ENCODE measurements around the gene GPR78. TPM values are rescaled to one million over a fixed set of nuclear protein-coding genes. Genes with fewer than 3 reads are reported as not detected.

Gene GPR78
- polyA plus RNA-seq, 1 donor from 2014 or later: not detected

DNA sequence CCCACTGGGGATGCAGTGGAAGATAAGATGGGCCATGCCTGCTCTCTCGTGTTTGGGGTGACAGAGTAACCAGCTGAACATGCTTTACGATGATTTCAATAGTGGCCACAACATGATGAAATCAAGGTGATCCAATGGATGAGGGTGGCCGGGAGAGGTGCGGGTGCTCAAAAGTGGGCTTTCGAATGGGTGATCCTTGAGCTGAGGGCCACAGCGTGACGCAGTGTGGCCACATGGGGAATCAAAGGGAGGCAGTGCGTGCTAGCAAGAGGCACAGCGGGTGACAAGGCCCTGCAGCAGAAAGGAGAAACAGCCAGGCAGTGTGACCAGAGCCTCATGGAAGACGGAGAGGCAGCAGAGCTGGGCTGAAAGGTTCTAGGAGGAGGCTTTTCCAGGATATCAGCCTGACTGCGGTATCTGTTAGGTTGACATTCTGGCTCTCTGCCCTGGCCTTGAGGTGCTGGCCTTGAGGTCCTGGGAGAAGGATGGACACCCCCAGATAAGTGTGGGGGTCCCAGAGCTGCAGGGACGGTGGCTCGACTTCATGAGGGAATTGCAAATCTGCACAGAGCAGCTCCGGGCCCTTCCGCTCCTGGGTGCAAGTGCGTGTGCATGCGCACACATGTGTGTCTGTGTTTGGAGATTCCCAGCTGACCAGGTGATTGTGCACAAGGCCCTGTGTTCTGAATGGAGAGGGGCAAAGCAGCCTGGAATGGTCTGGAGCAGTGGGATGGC is 38.0 kb upstream of the GPR78 start:
- H3K36me3 Mint-ChIP-seq: no peaks in the 10 kb centered on the region
- no peaks in the 10 kb centered on the region for H3K27me3 Mint-ChIP-seq
- no peaks in the 10 kb centered on the region for H3K9me3 Mint-ChIP-seq
- no peak overlapping the region for H3K27ac Mint-ChIP-seq
- H3K4me3 Mint-ChIP-seq: no peak overlapping the region
- H3K4me1 Mint-ChIP-seq: peaks cover 0 to 4% (median 0%) of the 10 kb centered on the region in 3 donors

DNA sequence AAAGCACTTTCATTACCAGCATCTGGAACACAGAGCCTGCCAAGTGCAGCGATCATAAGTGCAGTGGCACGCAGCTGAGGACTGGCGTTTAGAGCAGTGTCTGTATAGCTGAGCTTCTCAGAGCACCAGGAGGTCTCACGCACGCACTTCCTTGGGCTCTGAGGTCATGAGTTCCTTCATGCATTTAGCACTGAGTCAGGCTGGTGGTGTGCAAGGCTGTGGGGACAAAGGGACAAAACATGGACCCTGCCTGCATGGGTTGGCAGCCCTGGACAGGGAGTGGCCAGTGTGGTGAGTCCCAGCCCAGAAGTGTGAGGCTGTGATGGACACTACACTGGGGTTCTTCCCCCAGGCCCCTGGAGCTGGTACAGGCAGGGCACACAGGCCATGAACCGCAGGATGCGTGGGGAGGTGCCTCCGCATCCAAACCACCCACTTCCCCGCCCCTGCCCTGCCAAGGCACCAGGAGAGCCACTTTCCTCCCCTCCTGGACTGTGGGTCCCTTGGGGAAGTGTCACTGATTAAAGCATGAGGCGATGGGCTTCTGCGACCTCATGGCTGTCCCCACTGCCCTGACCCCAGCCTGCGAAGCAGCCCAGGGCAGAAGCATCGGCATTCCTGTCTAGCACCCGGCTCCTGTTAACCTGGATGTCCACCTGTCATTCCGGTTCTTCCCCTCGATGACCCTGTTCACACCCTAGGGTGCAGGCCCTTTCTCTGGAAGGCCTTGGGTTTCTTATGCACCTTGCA is 37.2 kb upstream of the GPR78 start:
- no peaks in the 10 kb centered on the region for H3K27me3 Mint-ChIP-seq
- no peak overlapping the region for H3K4me3 Mint-ChIP-seq
- H3K36me3 Mint-ChIP-seq: no peaks in the 10 kb centered on the region
- peaks cover 0 to 4% (median 0%) of the 10 kb centered on the region in 3 donors for H3K4me1 Mint-ChIP-seq
- no peaks in the 10 kb centered on the region for H3K9me3 Mint-ChIP-seq
- no peak overlapping the region for H3K27ac Mint-ChIP-seq

- Mint-ChIP-seq H3K9me3 (no peaks in the 10 kb centered on the region), H3K4me3 (no peak overlapping the region)
Observed at GRCh38 chr4:8543623-8544022, 36.6 kb upstream of the GPR78 start.

GRCh38 chr4:8544282-8544681 is 35.9 kb upstream of the GPR78 start:
- no peak overlapping the region for H3K4me3 Mint-ChIP-seq
- peaks cover 0 to 4% (median 0%) of the 10 kb centered on the region in 3 donors for H3K4me1 Mint-ChIP-seq
- peak overlapping the region in 1 of 3 donors; percentile 48 for H3K27ac Mint-ChIP-seq
- H3K9me3 Mint-ChIP-seq: no peaks in the 10 kb centered on the region
- H3K36me3 Mint-ChIP-seq: no peaks in the 10 kb centered on the region
- no peaks in the 10 kb centered on the region for H3K27me3 Mint-ChIP-seq

More at GRCh38 chr4:8543623-8544022, 36.6 kb upstream of the GPR78 start:
- Mint-ChIP-seq H3K27me3 (no peaks in the 10 kb centered on the region), H3K27ac (no peak overlapping the region), H3K4me1 (peaks cover 0 to 4% (median 0%) of the 10 kb centered on the region in 3 donors), H3K36me3 (no peaks in the 10 kb centered on the region)

GRCh38 chr4:8544741-8545438 is 35.3 kb upstream of the GPR78 start:
- Mint-ChIP-seq H3K27ac (peak overlapping the region in 1 of 3 donors; percentile 48), H3K4me1 (peaks cover 0 to 3% (median 0%) of the 10 kb centered on the region in 3 donors), H3K36me3 (no peaks in the 10 kb centered on the region), H3K4me3 (no peak overlapping the region), H3K27me3 (no peaks in the 10 kb centered on the region), H3K9me3 (no peaks in the 10 kb centered on the region)

DNA sequence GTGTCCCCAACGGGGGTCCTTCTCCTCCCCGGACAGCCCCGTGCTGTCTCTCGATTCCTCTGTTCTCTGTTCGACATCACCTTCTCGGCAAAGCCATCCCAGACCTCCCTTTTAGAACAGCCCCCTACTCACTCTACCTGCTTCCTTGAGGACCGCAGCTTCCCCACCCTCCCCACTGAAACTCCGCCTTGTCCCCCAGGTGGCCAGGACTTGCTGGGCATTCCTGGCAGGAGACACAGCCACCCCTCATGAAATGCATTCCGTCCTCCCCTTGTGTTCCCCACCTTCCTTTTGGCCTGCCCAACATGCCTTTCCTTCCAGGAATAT is 34.8 kb upstream of the GPR78 start:
- Mint-ChIP-seq H3K27ac (no peak overlapping the region), H3K36me3 (no peaks in the 10 kb centered on the region), H3K9me3 (no peaks in the 10 kb centered on the region), H3K27me3 (no peaks in the 10 kb centered on the region), H3K4me1 (no peaks in the 10 kb centered on the region), H3K4me3 (no peak overlapping the region)

DNA sequence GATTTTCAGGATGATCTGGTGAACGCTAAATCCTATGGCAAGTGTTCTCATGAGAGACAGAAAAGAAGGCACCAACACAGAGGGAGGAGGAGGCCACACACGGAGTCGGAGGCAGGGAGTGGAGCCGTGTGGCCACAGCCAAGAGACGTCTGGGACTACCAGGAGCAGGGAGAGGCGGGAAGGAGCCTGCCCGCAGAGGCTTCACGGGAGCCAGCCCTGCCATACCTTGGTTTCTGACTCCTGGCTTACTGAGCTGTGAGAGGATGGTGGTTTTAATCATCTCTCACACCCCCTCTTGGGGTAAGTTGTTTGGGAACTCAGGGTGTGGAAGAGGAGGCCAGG is 33.5 kb upstream of the GPR78 start:
- Mint-ChIP-seq H3K27ac (no peak overlapping the region), H3K4me3 (no peak overlapping the region), H3K27me3 (no peaks in the 10 kb centered on the region), H3K9me3 (peaks cover 0 to 2% (median 0%) of the 10 kb centered on the region in 3 donors), H3K36me3 (no peaks in the 10 kb centered on the region), H3K4me1 (no peaks in the 10 kb centered on the region)

DNA sequence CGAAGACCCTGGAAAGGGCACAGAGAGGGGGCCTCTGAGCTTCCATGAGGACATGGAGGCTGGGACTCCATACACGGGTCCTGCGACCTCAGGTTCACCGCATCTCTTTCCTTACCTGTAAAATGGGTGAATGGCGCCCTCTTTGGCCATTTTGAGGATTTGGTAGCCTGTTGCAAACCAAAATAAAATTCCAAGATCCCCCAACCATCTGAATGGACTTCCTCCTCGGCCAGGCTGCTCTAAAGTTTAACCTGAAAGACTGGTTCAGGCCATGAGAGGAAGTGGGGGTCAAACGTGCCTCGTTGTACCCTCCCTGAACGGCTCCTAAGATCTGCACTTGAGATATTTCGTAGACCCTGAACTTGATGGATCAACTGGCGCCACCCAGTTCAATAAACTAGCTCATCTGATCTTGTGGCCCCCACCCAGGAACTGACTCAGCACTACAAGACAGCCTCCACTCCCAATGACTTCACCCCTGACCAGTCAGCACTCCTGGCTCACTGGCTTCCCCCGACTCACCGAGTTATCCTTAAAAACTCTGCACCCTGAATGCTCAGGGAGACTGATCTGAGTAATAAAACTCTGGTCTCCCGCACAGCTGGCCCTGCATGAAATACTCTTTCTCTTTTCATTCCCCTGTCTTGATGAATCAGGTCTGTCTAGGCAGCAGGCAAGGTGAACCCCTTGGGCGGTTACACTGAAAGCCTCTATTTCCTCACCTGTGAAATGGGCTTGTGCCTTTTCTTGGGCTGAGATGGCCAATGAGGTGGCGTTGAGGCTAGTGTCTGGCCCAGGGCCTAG is 32.9 kb upstream of the GPR78 start:
- H3K4me3 Mint-ChIP-seq: no peak overlapping the region
- H3K27ac Mint-ChIP-seq: no peak overlapping the region
- no peaks in the 10 kb centered on the region for H3K27me3 Mint-ChIP-seq
- H3K36me3 Mint-ChIP-seq: no peaks in the 10 kb centered on the region
- peaks cover 0 to 2% (median 0%) of the 10 kb centered on the region in 3 donors for H3K9me3 Mint-ChIP-seq
- H3K4me1 Mint-ChIP-seq: no peaks in the 10 kb centered on the region

DNA sequence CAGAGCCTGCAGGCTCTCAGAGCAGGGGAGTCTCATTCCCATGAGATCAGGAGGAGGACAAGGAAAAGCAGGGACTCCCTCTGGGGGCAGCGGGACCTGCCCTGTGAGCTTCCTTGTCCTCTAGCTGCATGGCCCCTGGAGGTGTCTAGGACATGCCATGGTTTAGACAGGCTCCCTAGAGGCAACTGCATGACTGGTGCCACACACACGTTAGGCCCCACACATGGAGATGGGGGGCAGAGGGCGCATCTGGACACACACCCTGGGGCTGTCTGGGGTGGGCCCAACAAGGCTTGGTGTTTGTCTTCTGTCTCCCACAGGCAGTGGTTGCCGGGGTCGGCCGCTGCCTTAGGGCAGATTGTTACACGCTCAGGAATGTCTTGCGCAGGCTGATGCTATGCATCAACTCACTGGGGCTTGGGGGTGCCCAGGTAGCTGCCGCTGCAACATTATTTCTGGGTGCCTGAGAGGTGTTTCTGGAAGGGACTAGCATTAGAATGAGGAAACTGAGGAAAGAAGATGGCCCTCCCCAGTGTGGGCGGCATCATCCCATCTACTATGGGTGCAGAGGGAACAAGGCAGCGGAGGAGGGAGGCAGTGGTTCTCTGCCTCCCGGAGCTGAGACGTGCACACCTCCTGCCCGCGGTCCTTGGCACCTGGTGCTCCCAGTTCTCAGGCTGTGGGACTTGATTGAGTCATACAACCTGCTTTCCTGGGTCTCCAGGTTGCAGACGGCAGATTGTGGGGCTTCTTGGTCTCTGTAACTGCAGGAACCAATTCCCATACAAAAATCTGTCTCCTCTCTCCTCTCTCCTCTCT is 32.1 kb upstream of the GPR78 start:
- Mint-ChIP-seq H3K4me1 (no peaks in the 10 kb centered on the region), H3K4me3 (no peak overlapping the region), H3K9me3 (peaks cover 0 to 2% (median 0%) of the 10 kb centered on the region in 3 donors), H3K27ac (no peak overlapping the region), H3K36me3 (no peaks in the 10 kb centered on the region), H3K27me3 (no peaks in the 10 kb centered on the region)

DNA sequence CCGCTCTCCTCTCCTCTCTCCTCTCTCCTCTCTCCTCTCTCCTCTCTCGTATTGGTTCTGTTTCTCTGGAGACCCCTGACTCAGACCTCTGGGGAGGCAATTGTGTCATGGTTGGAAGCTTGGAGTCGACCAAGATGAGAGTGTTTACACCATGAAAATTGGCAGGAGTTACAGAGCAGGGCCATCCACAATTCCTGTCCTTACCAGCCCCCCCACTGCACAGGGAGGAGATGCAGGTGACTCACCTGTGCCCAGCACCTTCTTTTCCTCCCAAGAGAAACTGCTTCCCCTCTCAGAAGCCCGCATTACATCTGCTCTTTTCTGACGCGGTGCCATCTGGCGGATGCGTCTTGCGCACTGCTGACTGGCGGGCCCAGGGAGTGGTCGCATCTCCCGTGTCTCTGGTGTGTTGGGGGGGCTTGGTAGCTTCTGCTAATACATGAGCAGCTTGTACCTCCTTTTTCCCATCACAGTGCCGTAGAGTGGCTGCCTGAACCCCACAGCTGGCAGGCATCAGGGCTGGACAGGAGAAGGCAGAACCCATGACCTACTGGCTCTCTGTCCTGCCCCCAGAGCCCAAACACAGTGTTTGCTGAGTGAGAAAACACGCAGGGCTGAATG is 31.4 kb upstream of the GPR78 start:
- H3K36me3 Mint-ChIP-seq: no peaks in the 10 kb centered on the region
- no peaks in the 10 kb centered on the region for H3K4me1 Mint-ChIP-seq
- H3K9me3 Mint-ChIP-seq: peaks cover 0 to 2% (median 0%) of the 10 kb centered on the region in 3 donors
- H3K27ac Mint-ChIP-seq: no peak overlapping the region
- no peaks in the 10 kb centered on the region for H3K27me3 Mint-ChIP-seq
- no peak overlapping the region for H3K4me3 Mint-ChIP-seq

- Mint-ChIP-seq H3K36me3 (no peaks in the 10 kb centered on the region), H3K4me1 (no peaks in the 10 kb centered on the region), H3K27me3 (no peaks in the 10 kb centered on the region), H3K4me3 (no peak overlapping the region), H3K9me3 (peaks cover 0 to 2% (median 0%) of the 10 kb centered on the region in 3 donors), H3K27ac (no peak overlapping the region)
Observed at GRCh38 chr4:8549352-8549931, 30.8 kb upstream of the GPR78 start.

DNA sequence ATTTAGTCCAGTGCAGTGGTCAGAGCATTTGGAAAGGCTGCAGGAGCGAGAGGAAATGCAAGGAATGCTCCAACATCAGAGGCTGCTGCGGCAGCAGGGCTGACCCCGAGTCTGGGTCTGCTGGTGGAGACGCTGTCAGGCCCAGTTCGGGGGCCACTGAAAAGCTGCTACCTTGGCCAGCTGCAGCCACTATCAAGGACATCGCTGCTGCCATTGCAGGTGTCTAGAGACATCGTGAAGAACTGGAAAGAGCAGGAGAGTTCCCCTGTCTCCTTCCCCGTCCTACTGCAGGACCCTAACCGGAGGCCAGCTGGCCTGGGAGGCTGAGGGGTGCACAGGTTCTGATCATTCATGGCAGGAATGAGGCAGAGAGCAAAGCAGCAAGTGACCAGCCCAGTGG is 29.5 kb upstream of the GPR78 start:
- no peaks in the 10 kb centered on the region for H3K4me1 Mint-ChIP-seq
- H3K4me3 Mint-ChIP-seq: no peak overlapping the region
- H3K27ac Mint-ChIP-seq: no peak overlapping the region
- H3K9me3 Mint-ChIP-seq: peaks cover 0 to 2% (median 0%) of the 10 kb centered on the region in 3 donors
- no peaks in the 10 kb centered on the region for H3K27me3 Mint-ChIP-seq
- no peaks in the 10 kb centered on the region for H3K36me3 Mint-ChIP-seq

DNA sequence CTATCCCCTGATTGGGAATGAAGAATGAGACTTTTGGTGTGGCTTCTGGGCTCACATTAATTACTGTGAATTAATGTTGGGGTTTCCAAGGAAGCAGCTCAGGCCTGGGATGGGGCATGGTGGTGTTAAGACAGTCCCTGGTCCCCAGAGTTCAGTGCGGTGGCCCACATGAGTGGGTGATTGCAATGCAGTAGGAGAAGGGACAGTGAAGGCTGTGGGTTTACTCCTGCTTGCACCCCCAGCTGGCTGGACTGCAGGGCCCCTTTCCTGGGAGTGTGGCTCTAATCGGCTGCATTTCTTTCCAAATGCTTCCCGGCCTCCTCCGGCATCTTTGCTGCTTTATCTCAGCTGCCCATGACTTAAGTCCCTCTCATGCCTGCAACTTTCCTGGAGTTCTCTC is 28.2 kb upstream of the GPR78 start:
- H3K4me3 Mint-ChIP-seq: no peak overlapping the region
- H3K27ac Mint-ChIP-seq: no peak overlapping the region
- H3K27me3 Mint-ChIP-seq: no peaks in the 10 kb centered on the region
- H3K9me3 Mint-ChIP-seq: peaks cover 0 to 2% (median 0%) of the 10 kb centered on the region in 3 donors
- H3K36me3 Mint-ChIP-seq: no peaks in the 10 kb centered on the region
- H3K4me1 Mint-ChIP-seq: no peaks in the 10 kb centered on the region

Data from IgD-negative memory B cell (primary cell).